HG03457 (cell line): Measurements from ENCODE around the gene TSPAN1.

Source experiments
- ATAC-seq: cut with Tn5 transposase; IDR thresholded peaks from one replicate; pipeline ENCODE4 v1.9.1; 2021; ENCODE audit warnings: moderate number of reproducible peaks; ENCODE audit not compliant: unreplicated experiment

The TSPAN1 gene

DNA sequence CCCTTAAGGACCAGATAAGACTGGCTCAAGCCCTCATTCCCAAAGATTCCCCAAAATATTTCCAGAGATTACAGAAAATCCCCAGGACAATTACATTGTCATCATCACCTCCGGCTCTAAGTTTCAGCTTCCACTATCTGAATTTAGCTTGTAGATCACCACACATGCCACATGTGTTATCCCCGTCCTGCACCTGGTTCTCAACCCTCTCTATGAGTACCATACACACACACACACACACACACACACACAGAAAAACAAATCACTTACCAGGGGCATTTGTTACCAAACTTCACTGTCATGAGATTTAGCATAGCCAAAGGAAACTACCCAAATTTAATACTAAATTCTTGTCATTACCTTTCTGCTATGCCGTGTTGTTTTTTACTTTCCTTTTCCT, 15.4 kb upstream of the TSPAN1 start:
- ATAC-seq, result no peak

DNA sequence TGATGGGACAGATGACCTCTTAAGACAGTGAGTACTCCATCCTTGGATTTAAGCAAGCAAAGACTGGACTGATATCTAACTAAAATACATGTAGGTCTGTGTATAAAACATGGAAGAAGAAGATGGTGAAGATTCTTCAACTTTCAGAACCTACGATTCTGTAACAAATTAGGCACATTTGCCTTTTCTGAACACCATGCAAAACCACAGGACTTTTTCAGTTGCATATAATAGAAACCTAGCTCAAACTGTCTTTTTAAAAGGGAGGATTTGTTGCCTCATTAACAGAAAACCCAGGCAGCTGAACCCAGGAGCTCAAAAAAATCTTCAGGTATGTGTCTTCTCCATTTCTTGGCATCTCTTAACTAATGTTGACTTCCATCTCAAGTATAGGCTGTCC, 14.7 kb upstream of the TSPAN1 start:
- no peak for ATAC-seq

DNA sequence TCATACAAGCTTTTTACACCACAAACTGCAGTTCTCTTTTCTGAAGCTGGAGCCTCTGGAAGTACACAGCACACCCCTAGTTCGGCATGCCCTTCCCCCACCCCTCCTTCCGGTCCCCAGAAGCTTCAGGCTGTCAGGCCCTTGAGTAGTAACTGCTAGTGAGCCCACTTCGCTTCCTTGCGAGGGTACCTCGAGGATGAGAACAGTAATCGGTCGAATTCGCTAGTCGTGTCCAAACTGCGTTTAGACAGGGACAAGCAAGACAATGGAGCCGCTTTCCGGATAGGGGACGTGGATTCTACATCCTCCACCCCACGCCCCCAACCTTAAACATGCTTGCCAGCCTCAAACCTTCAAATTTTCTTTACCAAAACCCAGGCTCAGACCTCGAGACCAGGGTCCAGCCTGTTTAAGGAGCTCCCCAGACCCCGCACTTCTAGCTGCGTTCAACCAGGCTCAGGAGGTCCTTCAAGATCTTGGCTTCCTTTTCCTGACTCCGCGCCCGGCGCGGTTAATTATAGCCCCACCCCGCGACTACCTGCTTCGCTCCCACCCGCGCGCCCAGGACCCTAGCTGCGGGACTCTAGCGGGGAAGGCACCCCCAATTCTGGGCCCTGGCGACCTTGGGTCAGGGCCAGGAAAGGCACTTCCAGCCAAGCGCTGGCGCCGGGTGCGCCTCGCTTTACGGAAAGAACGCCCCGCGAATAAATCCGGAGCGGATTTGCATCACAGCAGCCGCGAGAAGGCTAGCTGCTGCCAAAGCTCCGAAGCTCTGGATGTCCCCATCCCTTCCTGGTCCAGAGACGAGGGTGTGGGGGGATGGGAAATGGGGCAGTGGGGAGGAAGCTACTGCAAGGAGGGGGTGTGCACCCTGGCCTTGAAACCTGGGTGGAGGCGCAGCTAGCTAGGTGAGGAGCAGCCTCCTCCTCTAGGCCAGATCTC, 8.1 kb upstream of the TSPAN1 start:
- no peak for ATAC-seq

DNA sequence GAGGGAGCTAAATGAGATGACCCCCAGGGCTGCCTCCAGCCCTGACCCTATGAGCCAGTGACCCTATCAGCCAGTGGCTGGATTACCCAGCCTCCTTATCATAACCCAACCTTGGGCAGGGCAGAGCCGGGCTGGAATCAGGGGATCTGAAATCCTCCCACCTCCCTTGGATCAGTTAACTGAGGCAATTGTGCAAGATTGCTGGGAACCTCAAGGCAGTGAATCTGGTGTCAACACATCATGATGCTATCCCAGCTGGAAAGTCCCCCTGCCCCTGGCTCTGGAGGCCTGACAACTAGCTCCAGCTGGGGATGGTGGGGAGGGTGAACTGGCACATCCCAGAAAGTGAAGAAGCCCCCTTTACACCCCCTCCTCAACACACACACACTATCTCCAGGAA, 6.4 kb upstream of the TSPAN1 start:
- ATAC-seq, result no peak

DNA sequence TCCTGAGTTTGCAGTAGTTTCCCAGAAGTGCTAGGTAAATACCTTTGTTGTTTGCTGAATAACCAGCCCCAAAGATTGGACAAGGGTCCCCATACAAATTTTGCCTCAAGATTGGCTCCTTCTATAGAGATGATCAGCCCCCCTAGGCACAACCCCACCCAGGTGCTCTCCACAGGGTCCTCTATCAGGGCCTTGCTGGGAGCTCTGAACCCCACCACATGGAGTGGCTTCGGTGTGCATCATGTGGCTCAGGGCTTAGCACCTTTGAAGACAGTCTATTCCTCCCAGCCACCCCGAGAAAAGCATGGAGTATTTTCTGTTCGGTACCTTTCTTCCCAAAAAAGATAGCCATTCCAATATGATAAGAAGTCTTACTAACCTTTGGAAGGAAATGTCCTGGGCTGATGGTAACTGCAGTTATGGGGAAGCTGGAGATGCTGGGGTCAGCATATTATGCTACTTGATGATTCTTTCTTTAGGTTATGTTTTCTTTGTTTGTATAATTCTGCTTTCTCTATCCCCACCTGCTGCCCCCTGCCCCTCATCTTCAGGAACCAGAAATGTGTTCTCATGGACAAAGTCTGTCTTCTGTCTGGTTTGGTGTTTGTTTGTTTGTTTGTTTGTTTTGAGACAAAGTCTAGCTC, 5.0 kb upstream of the TSPAN1 start:
- ATAC-seq, result no peak

DNA sequence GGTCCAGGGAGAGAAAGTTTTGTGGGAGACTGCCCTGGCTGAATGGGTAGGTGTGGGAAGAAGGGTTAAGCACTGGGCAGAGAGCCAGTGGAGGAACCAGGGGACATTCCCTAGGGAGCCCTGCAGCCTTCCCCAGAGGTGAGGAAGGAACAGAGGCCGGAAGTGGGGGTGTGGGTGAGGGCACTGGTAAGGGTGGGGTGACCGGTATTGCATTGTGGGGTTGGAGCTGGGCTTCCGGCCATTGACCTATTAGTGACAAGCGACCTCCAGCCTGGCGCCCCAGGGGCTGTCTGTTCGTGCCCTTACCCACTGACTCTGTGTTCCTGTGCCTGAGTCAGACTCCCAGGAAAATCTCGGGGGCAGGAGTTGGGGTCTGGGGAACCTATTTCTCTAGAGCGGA, 3.5 kb upstream of the TSPAN1 start:
- no peak for ATAC-seq

DNA sequence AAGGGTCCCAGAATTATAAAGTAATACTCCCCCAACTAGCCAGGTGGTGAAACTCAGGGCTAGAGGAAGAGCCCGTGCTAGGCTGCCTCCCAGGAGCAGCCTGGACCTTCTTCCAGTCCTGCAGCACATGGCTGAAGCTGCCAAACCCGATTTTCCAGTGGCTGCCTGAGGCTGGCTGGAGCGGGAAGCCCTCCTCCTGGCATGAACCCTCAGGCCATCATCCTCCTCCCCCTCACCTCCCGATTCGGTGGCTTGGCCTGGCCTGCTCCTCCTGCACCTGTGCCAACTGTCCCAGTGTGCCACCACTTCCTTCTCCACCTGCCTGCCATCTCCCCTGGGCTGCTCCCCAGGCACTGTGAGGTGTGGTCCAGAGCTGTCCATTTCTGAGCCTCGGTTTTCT, 3.0 kb upstream of the TSPAN1 start:
- no peak for ATAC-seq

DNA sequence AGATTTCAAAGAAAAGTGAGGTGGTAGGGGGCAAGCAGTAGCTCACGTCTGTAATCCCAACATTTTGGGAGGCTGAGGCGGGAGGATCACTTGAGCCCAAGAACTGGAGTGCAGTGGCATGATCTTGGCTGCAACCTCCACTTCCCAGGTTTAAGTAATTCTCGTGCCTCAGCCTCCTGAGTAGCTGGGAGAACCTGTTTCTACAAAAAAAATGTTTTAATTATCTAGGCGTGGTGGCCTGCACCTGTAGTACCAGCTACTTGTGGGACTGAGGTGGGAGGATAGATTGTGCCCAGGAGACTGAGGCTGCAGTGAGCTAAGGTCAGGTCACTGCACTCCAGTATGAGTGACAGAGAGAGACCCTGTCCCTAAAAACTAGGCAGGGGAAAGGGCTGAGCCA, 2.6 kb upstream of the TSPAN1 start:
- ATAC-seq, result no peak

DNA sequence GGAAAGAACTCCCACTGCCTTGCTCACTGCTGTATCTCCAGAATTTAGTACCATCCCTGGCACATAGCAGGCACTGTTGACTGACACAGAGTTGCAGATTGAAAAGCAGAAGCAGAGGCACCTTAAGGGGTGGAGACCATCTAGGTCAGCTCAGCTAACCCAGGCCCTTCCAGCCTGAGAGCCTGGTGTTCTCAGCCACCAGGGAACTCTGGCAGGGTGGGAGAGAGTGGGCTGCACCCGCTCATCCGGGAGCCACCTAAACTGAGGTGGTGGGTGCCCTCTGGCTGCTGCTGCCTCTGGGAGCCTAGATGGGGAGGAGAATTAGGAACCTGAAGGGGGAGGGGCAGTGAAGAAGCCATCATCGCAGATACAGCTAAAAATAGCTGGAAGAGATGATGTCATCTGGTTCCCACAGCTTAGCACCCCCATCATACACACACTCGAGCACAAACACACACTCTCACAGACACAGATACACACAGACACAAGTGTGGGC, 1.5 kb upstream of the TSPAN1 start:
- ATAC-seq, result no peak

DNA sequence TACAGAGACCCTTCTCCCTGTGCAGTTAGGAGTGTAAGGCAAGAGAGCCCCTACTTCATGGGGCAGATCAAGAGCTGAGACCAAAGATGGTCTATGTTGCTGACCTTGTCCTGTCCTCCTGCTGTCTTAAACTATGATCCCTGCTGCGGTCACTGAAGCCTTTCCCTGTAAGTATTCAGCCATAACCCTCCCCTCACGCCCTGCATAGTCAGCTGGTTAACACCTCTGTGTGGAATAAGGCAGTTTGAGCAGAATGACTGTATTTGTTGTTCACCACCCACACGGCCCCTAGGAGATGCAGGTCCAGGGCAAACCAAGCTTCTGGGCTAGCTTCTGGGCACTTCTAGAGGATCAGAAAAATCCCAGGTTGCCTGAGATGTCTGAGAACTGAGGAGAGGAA, 356 bp downstream of the TSPAN1 start:
- no peak for ATAC-seq

DNA sequence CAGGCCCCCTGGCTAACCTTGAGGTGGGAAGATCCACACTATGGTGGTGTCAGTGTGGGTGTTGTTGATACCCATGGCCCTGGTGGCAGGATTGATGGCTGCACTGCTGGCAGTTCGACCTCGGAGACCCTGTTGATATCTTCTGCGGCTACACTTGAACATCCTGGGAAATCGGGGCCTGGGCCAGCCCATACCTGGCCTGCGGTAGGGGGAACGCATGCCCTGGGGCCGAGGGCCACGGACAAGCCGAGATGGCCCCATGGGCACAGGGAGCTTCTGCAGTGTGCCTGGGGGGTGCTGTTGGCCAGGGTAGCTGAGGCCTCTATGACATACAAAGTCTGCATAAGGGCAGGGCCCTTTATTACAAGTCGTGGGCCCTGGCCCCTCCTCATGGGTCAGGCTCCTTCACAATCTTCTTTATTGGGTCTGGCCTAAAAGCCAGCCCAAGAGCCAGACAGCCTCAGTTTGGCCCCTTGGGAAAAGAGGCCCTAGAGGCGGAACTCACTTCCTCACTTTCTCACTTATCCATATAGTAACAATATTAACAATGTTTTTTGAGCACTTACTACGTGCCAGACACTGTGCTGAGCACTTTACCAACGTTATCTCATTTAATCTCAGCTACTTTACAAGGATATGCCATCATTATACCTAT, 1.5 kb downstream of the TSPAN1 start, which contains the start of gene P3R3URF:
Gene P3R3URF, minus strand, starts transcription at position 278 of the 655 bp plus-strand sequence. Its CDS starts 17 bp downstream, at position 261.
- no peak for ATAC-seq

DNA sequence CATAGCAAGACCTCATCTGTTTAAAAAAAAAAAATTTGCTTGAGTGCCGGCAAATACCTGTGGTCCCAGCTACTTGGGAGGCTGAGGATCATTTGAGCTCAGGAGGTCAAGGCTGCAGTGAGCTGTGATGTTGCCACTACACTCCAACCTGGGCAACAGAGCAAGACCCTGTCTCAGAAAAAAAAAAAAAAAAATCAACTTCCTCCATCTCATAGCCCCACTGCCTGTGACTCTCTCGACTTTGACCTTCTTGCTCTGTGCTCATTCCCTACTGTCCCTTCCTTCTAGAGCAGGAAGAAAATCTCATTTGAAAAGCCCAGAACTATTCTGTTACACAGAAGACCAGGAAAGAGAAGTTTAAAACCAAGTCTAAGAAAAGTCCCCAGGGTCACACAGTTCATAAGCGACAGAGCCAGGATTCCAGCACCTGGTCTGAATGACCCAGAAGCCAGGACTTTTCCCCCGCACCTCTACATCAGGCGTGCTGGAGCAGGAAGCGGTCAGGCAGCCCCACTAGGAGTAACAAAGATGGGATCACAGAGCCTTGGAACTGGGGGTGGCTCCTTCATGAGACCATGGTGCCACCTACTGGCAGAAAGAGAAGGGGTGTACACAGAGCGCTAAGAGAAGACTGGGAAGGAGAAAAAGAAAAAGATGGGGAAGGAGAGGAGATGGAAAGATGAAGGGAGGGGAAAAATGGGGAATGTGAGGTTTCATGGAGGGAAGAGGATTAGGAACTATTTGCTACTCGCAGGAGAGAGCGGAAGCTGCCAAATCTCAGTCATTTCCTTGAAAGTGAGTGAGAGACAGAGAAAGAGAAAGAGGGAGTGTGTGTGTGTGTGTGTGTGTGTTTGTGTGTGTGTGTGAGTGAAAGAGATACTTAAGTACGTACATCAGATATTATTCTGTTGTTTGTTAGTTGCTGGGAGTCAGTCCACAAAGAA, 4.5 kb downstream of the TSPAN1 start:
- no peak for ATAC-seq

DNA sequence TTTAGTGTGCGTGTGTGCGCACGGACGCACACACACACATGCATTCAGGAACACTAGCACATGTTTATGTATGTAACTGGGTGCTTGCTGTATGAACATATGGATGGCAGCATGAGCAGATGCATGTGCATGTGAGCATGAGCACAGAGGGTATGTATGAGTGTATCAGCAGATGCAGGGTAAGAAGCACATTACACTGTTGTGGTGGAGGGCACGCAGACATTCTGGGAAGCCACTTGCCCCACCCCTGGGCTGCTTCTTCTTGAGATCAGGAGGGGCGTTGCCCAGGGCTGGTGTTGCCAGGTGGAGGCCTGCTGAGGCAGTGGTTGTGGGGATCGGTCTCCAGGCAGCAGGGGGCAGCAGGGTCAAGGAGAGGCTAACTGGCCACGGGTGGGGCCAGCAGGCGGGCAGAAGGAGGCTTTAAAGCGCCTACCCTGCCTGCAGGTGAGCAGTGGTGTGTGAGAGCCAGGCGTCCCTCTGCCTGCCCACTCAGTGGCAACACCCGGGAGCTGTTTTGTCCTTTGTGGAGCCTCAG, 5.3 kb downstream of the TSPAN1 start:
- ATAC-seq, result no peak

DNA sequence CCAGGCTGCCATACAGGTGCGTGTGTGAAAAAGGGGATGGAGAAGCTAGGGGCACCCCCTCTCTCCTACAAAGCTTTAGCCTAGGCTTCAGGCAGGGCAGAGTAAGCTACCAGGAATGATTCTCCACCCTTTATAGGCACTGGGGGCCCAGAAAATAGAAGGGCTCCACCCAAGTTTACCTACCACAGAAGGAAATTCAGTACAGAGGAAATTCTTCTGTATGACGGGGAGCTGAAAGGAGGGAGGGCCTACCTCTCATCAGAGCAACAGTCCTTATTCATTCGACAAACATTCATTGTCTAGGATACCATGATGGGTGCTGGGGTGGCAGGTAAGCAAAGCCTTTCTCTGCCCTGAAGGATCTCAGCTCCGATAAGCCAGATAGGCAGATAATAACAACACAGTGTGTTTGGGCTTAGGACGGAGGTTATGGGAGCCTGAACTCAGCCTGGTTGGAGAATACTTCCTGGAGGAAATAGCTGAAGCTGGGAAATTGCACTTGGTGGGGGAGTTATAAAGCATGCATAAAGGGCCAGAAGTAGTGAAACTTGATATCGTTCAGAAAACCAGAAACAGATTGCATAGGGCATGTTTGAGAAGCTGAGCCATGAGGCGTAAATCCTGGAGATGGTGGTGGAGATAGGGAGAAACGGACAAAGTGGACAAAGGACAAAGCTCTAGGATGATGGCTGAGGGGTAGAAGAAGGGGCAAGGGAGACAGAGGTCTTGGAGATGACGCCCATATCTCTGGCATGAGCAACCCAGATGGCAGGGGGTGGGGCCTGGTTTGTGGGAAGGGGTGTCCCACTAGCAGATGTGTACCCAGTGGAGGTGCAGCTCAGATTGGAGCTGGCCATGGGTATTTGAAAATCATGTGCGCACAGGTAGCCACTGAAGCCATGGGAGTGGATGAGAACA, 6.7 kb downstream of the TSPAN1 start:
- ATAC-seq, result no peak

DNA sequence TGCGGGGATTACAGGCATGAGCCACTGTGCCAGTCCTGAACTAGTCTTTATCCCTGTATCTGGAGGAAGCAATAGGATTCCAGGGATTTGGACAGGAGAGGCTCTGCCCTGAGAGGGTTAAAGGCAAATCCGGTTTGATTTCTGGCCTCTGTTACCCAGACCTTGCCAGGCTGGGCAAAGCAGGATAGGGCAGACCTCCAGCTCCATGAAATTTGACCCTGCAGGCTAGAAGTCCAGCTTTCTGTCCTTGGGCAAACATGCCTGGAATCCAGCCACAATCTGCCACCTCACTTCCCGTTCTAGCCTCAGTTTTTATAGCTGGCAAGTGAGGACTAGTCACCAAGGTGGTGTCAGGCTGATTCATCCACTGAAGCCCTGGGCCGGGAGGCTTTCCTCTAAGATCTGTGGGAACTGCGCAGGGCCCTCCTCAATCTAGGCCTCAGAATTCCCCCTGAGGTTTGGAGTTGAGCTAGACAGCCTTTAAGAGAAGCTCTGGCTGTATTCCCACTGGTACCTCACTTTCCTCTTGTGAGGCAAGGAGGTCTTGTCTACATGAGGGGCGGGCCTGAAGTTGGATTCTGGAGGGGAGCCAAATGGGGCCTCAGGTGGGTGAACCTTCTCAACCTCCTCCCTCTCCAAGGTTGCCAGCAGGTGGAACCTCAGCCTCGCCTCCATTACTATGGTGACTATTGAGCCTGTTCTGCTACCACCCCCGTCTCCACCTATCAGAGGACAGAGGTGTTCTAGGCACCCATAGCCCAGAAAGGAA, 8.4 kb downstream of the TSPAN1 start:
- no peak for ATAC-seq

DNA sequence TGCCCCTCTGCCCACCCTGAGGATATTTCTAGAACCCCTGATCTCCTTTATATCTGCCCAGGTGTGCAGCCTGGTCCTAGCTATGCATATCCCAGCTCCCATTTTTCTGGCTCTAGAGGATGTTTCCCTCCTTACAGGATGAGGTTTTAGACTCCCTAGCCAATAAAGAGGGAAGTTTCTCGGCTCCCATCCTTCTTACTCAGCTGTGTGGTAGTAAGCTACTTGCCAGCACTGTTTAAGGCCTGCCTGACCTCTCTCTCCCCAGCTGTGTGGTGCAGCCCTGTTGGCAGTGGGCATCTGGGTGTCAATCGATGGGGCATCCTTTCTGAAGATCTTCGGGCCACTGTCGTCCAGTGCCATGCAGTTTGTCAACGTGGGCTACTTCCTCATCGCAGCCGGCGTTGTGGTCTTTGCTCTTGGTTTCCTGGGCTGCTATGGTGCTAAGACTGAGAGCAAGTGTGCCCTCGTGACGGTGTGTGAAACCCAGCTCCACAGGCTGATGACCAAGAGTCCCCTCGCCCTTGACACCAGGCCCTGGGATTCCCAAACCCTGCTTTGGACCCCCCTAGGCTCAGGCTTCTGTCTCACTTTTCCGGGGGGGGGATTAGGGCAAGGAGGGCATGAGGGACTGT, 9.2 kb downstream of the TSPAN1 start:
- ATAC-seq, result no peak

DNA sequence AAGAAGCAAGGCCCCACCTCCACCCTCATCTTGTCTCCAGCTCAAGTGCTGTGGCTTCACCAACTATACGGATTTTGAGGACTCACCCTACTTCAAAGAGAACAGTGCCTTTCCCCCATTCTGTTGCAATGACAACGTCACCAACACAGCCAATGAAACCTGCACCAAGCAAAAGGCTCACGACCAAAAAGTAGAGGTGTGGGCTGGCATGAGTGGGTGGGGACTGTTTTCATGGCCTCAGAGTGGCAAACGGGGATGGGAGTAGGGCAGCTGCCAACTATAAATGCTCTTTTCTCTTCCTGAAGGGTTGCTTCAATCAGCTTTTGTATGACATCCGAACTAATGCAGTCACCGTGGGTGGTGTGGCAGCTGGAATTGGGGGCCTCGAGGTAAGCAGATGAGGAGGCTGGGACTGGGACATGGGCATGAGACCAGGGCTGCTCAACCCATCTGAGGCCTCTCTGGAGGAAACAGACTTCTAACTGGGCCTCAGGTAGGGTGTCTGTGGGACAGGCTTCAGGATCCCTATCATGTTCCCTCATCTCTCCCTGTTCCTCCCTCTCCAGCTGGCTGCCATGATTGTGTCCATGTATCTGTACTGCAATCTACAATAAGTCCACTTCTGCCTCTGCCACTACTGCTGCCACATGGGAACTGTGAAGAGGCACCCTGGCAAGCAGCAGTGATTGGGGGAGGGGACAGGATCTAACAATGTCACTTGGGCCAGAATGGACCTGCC, 10.2 kb downstream of the TSPAN1 start:
- no peak for ATAC-seq
